Esophagus squamous epithelium (tissue), 5 donors: Measurements from ENCODE around the gene CENPA. TPM values are rescaled to one million over a fixed set of nuclear protein-coding genes. Genes with fewer than 3 reads are reported as not detected.
"Not testable (repeated sequence)": the region's sequence is repeated elsewhere in the genome, so short reads cannot be mapped to it uniquely, and the experiment has no call there.

ENCODE experiments used
- DNase-seq: peaks from one replicate; lab custom pipeline; 2025; lab: John Stamatoyannopoulos, UW
- H3K27ac ChIP-seq, 4 donors: fragments of 200-600 bp; sonication (generic); one replicate each; pipeline ENCODE4 v1.5.1; 2016 to 2019; ENCODE audit warnings: mild to moderate bottlenecking in 1 of 4
- H3K27me3 ChIP-seq, 4 donors: fragments of 200-600 bp; sonication (generic); 1 replicate in 3 of 4; 2 replicates in 1 of 4; pipeline versions ENCODE4 v1.5.1 to v1.6.0; 2017 to 2021; ENCODE audit warnings: antibody characterized with exemption in 1 of 4
- H3K36me3 ChIP-seq, 3 donors: fragments of 200-600 bp; sonication (generic); one replicate each; pipeline ENCODE4 v1.5.1; 2016 to 2019
- H3K4me1 ChIP-seq, 3 donors: fragments of 200-600 bp; sonication (generic); one replicate each; pipeline ENCODE4 v1.5.1; 2017 to 2019
- H3K4me3 ChIP-seq, 4 donors: fragments of 200-600 bp; sonication (generic); 1 replicate in 3 of 4; 2 replicates in 1 of 4; pipeline ENCODE4 v1.5.1; 2016 to 2019; ENCODE audit warnings: mild to moderate bottlenecking in 2 of 4, moderate library complexity in 1 of 4
- H3K9me3 ChIP-seq, 3 donors: fragments of 200-600 bp; sonication (generic); one replicate each; pipeline ENCODE4 v1.5.1; 2016 to 2019
- CTCF ChIP-seq, 6 experiments: fragments of 450-650 bp in 4 of 6; fragments of 200-600 bp in 2 of 6; sonication (generic) in 2 of 6; IDR thresholded peaks; one replicate each; pipeline ENCODE4 v1.5.1; 2016 to 2019; ENCODE audit warnings: antibody characterized with exemption in 6 of 6, mild to moderate bottlenecking in 4 of 6, moderate library complexity in 4 of 6
- POLR2A ChIP-seq, 4 donors: fragments of 450-650 bp; IDR thresholded peaks; one replicate each; pipeline ENCODE4 v1.6.1; 2017; ENCODE audit warnings: antibody characterized with exemption in 4 of 4, mild to moderate bottlenecking in 4 of 4, moderate library complexity in 3 of 4
- WGBS, 2 donors: methylation state at CpG; one replicate each; pipeline ENCODE4 v1.1.5; 2018; 5-methylcytosine and 5-hydroxymethylcytosine counted together
- intact Hi-C: fragments of 100-400 bp; cut with DNase I; formaldehyde crosslinking; loops from one replicate; pipeline ENCODE4 v1.15.0; 2022
- total RNA-seq, 4 donors: library from RNA; depleted of rRNA; stranded (reverse); fragments of >200 nt; gene quantifications; one replicate each; pipeline ENCODE4 v1.1.0, GENCODE V29; 2016
- donor health status: DM: yes; HTN: yes; CAD: no.

Gene CENPA
- total RNA-seq, 4 donors from 2014 or later, result 3.4 to 12.4 (median 5.0) TPM

GRCh38 chr2:26784570-26785234, 1.2 kb upstream of the CENPA start:
- 89 to 93% methylated on average over 19 of the region's 19 CpGs for WGBS, 2 donors
- Histone ChIP-seq H3K4me1 (peaks cover 9 to 45% (median 13%) of the 10 kb centered on the region in 3 donors), H3K27me3 (no peaks in the 10 kb centered on the region), H3K27ac (peak overlapping the region in 2 of 4 donors; percentile 67 to 73), H3K36me3 (peaks cover 10 to 22% (median 12%) of the 10 kb centered on the region in 3 donors), H3K9me3 (no peaks in the 10 kb centered on the region), H3K4me3 (peak overlapping the region in 3 of 4 donors; percentile 55 to 89 (median 55))
- TF ChIP-seq POLR2A (IDR thresholded peaks at IDR 0.05) (no peak), CTCF (IDR thresholded peaks at IDR 0.05) (no peak)
- intact Hi-C loops, result no loop called here
- DNase-seq, result no peak

- TF ChIP-seq POLR2A (IDR thresholded peaks at IDR 0.05) (no peak), CTCF (IDR thresholded peaks at IDR 0.05) (no peak)
- Histone ChIP-seq H3K27ac (peak overlapping the region; percentile 28 to 56 (median 39)), H3K9me3 (no peaks in the 10 kb centered on the region), H3K36me3 (peaks cover 0 to 10% (median 0%) of the 10 kb centered on the region in 3 donors), H3K4me3 (peak overlapping the region; percentile 48 to 89 (median 55)), H3K4me1 (peaks cover 9 to 45% (median 13%) of the 10 kb centered on the region in 3 donors), H3K27me3 (peaks cover 0 to 8% (median 0%) of the 10 kb centered on the region in 4 donors)
- intact Hi-C loops, result no loop called here
- no peak for DNase-seq
- WGBS, 2 donors, result 12 to 17% methylated on average over 13 to 16 of the region's 55 CpGs
Measured at GRCh38 chr2:26786207-26787028, 562 bp downstream of the CENPA start.

- 70 to 83% methylated on average over 3 of the region's 3 CpGs for WGBS, 2 donors
- intact Hi-C loops, result no loop called here
- H3K27me3 ChIP-seq, result peaks cover 0 to 8% (median 0%) of the 10 kb centered on the region in 4 donors
Measured at GRCh38 chr2:26792720-26793119, 6.9 kb downstream of the CENPA start.

GRCh38 chr2:26793518-26793917, 7.7 kb downstream of the CENPA start:
- 97 to 98% methylated on average over 3 of the region's 3 CpGs for WGBS, 2 donors
- intact Hi-C loops, result no loop called here
- H3K4me1 ChIP-seq, result no peaks in the 10 kb centered on the region
- no peaks in the 10 kb centered on the region for H3K9me3 ChIP-seq
- peaks cover 0 to 8% (median 0%) of the 10 kb centered on the region in 4 donors for H3K27me3 ChIP-seq
- TF ChIP-seq POLR2A (IDR thresholded peaks at IDR 0.05) (no peak), CTCF (IDR thresholded peaks at IDR 0.05) (no peak)
- no peak for DNase-seq
- H3K36me3 ChIP-seq, result peaks cover 0 to 25% (median 0%) of the 10 kb centered on the region in 3 donors
- H3K4me3 ChIP-seq, result no peak overlapping the region
- no peak overlapping the region for H3K27ac ChIP-seq

More at GRCh38 chr2:26792720-26793119, 6.9 kb downstream of the CENPA start:
- Histone ChIP-seq H3K36me3 (peaks cover 0 to 25% (median 0%) of the 10 kb centered on the region in 3 donors), H3K9me3 (no peaks in the 10 kb centered on the region), H3K27ac (no peak overlapping the region), H3K4me3 (no peak overlapping the region), H3K4me1 (no peaks in the 10 kb centered on the region)
- TF ChIP-seq CTCF (IDR thresholded peaks at IDR 0.05), result no peak
- no peak for TF ChIP-seq POLR2A (IDR thresholded peaks at IDR 0.05)
- no peak for DNase-seq

GRCh38 chr2:26795135-26795534, 9.3 kb downstream of the CENPA start:
- H3K9me3 ChIP-seq, H3K4me3 ChIP-seq, DNase-seq, H3K27me3 ChIP-seq, H3K4me1 ChIP-seq, intact Hi-C loops, H3K27ac ChIP-seq: not testable (repeated sequence)
- H3K36me3 ChIP-seq, result peaks cover 0 to 25% (median 0%) of the 10 kb centered on the region in 3 donors
- no CpG with 5 or more reads among the region's 17 CpGs for WGBS, 2 donors
